HG02763 (cell line): ENCODE data around the gene ANKRD60.

Experiments
- ATAC-seq: cut with Tn5 transposase; IDR thresholded peaks from one replicate; pipeline ENCODE4 v1.9.1; 2021; ENCODE audit warnings: mild to moderate bottlenecking, moderate library complexity; ENCODE audit not compliant: unreplicated experiment

Gene ANKRD60

GRCh38 chr20:58224974-58225373 lies 3.5 kb downstream of the ANKRD60 start:
- ATAC-seq, result no peak

GRCh38 chr20:58224097-58224496 lies 4.4 kb downstream of the ANKRD60 start:
- ATAC-seq, result no peak

- no peak for ATAC-seq
These were observed 5.0 kb downstream of the ANKRD60 start for GRCh38 chr20:58223358-58223941.

GRCh38 chr20:58222446-58222845 lies 6.0 kb downstream of the ANKRD60 start:
- no peak for ATAC-seq

GRCh38 chr20:58219342-58219700 lies 9.1 kb downstream of the ANKRD60 start:
- ATAC-seq, result no peak

- no peak for ATAC-seq
These were observed 9.7 kb downstream of the ANKRD60 start for GRCh38 chr20:58218665-58219341.

- ATAC-seq, result no peak
These were observed 12.1 kb downstream of the ANKRD60 start for GRCh38 chr20:58216334-58216733.

GRCh38 chr20:58215116-58215515 lies 13.3 kb downstream of the ANKRD60 start:
- ATAC-seq, result no peak

- ATAC-seq, result no peak
These were observed 14.1 kb downstream of the ANKRD60 start for GRCh38 chr20:58214310-58214709.

GRCh38 chr20:58213716-58214115 lies 14.7 kb downstream of the ANKRD60 start:
- ATAC-seq, result no peak

GRCh38 chr20:58213121-58213520 lies 15.3 kb downstream of the ANKRD60 start:
- no peak for ATAC-seq

GRCh38 chr20:58212636-58213035 lies 15.8 kb downstream of the ANKRD60 start:
- no peak for ATAC-seq

- ATAC-seq, result no peak
These were observed 18.1 kb downstream of the ANKRD60 start for GRCh38 chr20:58210398-58210747.

GRCh38 chr20:58209652-58210397 lies 18.6 kb downstream of the ANKRD60 start:
- peak; percentile 83 for ATAC-seq

GRCh38 chr20:58208944-58209343 lies 19.5 kb downstream of the ANKRD60 start:
- ATAC-seq, result no peak

- ATAC-seq, result no peak
These were observed 22.6 kb downstream of the ANKRD60 start for GRCh38 chr20:58205850-58206249.

- ATAC-seq, result no peak
These were observed 26.4 kb downstream of the ANKRD60 start for GRCh38 chr20:58202044-58202443.

GRCh38 chr20:58201616-58202015 lies 26.8 kb downstream of the ANKRD60 start:
- ATAC-seq, result no peak

GRCh38 chr20:58199469-58199868 lies 29.0 kb downstream of the ANKRD60 start:
- ATAC-seq, result no peak

- no peak for ATAC-seq
These were observed 29.5 kb downstream of the ANKRD60 start for GRCh38 chr20:58198901-58199355.

GRCh38 chr20:58198384-58198783 lies 30.1 kb downstream of the ANKRD60 start:
- no peak for ATAC-seq

GRCh38 chr20:58197185-58197469 lies 31.3 kb downstream of the ANKRD60 start:
- ATAC-seq, result no peak
